Astrocyte (in vitro differentiated cells and primary cell): ENCODE measurements around the gene ABCG4. TPM values are rescaled to one million over a fixed set of nuclear protein-coding genes. Genes with fewer than 3 reads are reported as not detected.

Experiments used
- DNase-seq: peaks from one replicate; pipeline ENCODE4 v3.0.0-alpha.2; 2010; ENCODE audit warnings: low read depth
- FAIRE-seq: peaks from 2 replicates; lab custom pipeline; 2011; peaks lifted over from hg19 to GRCh38; lab: Jason Lieb, UNC
- H2AFZ ChIP-seq: 2 replicates; pipeline ENCODE4 v1.6.0; 2012; ENCODE audit warnings: low read depth, low read length, inconsistent platforms
- H3K27ac ChIP-seq: 2 replicates; pipeline ENCODE4 v1.5.1; 2011; ENCODE audit warnings: low read depth, low read length, inconsistent platforms
- H3K27me3 ChIP-seq: 2 replicates; pipeline ENCODE4 v1.6.0; 2011; ENCODE audit warnings: low read length, inconsistent platforms; ENCODE audit not compliant: insufficient read depth
- H3K36me3 ChIP-seq: 2 replicates; pipeline ENCODE4 v1.5.1; 2011; ENCODE audit warnings: low read length, inconsistent platforms; ENCODE audit not compliant: insufficient read depth
- H3K4me1 ChIP-seq: 2 replicates; pipeline ENCODE4 v1.5.1; 2011; ENCODE audit warnings: low read length, inconsistent platforms; ENCODE audit not compliant: insufficient read depth
- H3K4me2 ChIP-seq: 2 replicates; pipeline ENCODE4 v1.6.0; 2012; ENCODE audit warnings: low read length, inconsistent platforms
- H3K4me3 ChIP-seq: 2 replicates; pipeline ENCODE4 v1.5.1; 2011; ENCODE audit warnings: low read depth, mild to moderate bottlenecking, low read length, inconsistent platforms; ENCODE audit not compliant: insufficient read depth
- H3K79me2 ChIP-seq: 2 replicates; pipeline ENCODE4 v1.6.0; 2012; ENCODE audit warnings: mild to moderate bottlenecking, low read length, inconsistent platforms; ENCODE audit not compliant: insufficient read depth
- H3K9ac ChIP-seq: 2 replicates; pipeline ENCODE4 v1.6.0; 2012; ENCODE audit warnings: mild to moderate bottlenecking, low read length, inconsistent platforms
- H3K9me3 ChIP-seq: 2 replicates; pipeline ENCODE4 v1.5.1; 2012; ENCODE audit warnings: low read depth, mild to moderate bottlenecking, low read length, inconsistent platforms; ENCODE audit not compliant: insufficient read depth
- H4K20me1 ChIP-seq: 2 replicates; pipeline ENCODE4 v1.6.0; 2012; ENCODE audit warnings: low read length, inconsistent platforms; ENCODE audit not compliant: insufficient read depth
- H3K27ac Mint-ChIP-seq: one replicate; pipeline ENCODE4 v1.8.0; 2021; ENCODE audit warnings: mild to moderate bottlenecking, mixed read lengths; ENCODE audit not compliant: unreplicated experiment
- H3K27me3 Mint-ChIP-seq: one replicate; pipeline ENCODE4 v1.8.0; 2021; ENCODE audit warnings: low read depth, mixed read lengths; ENCODE audit not compliant: unreplicated experiment
- H3K36me3 Mint-ChIP-seq: one replicate; pipeline ENCODE4 v1.8.0; 2021; ENCODE audit warnings: low read depth, mixed read lengths; ENCODE audit not compliant: unreplicated experiment
- H3K4me1 Mint-ChIP-seq: one replicate; pipeline ENCODE4 v1.8.0; 2021; ENCODE audit warnings: low read depth, mixed read lengths; ENCODE audit not compliant: unreplicated experiment
- H3K4me3 Mint-ChIP-seq: one replicate; pipeline ENCODE4 v1.8.0; 2021; ENCODE audit warnings: mild to moderate bottlenecking, moderate library complexity, mixed read lengths; ENCODE audit not compliant: unreplicated experiment
- H3K9me3 Mint-ChIP-seq: one replicate; pipeline ENCODE4 v1.8.0; 2021; ENCODE audit warnings: mild to moderate bottlenecking, mixed read lengths; ENCODE audit not compliant: unreplicated experiment
- CTCF ChIP-seq: IDR thresholded peaks from 2 replicates; pipeline ENCODE4 v1.5.1; 2011; ENCODE audit warnings: low read depth, mild to moderate bottlenecking, inconsistent platforms, low read length, moderate library complexity; ENCODE audit not compliant: insufficient read depth
- EZH2 ChIP-seq: IDR thresholded peaks from 2 replicates; pipeline ENCODE4 v1.6.1; 2012; ENCODE audit warnings: mild to moderate bottlenecking, low read length, inconsistent platforms; ENCODE audit not compliant: insufficient read depth
- total RNA-seq: library from RNA; stranded (reverse); gene quantifications from 2 replicates; pipeline ENCODE4 v1.2.1, GENCODE V29; 2021

ABCG4 gene
- total RNA-seq, 1 donor from 2014 or later, result 1.5 TPM

GRCh38 chr11:119144825-119145486 lies 3.9 kb upstream of the ABCG4 start:
- peaks cover 33% of the 10 kb centered on the region for H3K27me3 Mint-ChIP-seq
- Histone ChIP-seq H3K27ac (no peak overlapping the region), H3K4me3 (no peak overlapping the region), H2AFZ (peak overlapping the region; percentile 58), H3K9me3 (no peaks in the 10 kb centered on the region), H3K79me2 (no peaks in the 10 kb centered on the region), H3K4me1 (peaks cover 9% of the 10 kb centered on the region), H3K9ac (no peak overlapping the region), H3K36me3 (no peaks in the 10 kb centered on the region), H3K4me2 (peak overlapping the region; percentile 37), H4K20me1 (no peaks in the 10 kb centered on the region), H3K27me3 (peaks cover 11% of the 10 kb centered on the region)
- no peak overlapping the region for H3K27ac Mint-ChIP-seq
- FAIRE-seq (peak; percentile 13), DNase-seq (peak; percentile 47)
- no peak overlapping the region for H3K4me3 Mint-ChIP-seq
- peaks cover 1% of the 10 kb centered on the region for H3K9me3 Mint-ChIP-seq
- no peaks in the 10 kb centered on the region for H3K4me1 Mint-ChIP-seq
- H3K36me3 Mint-ChIP-seq, result no peaks in the 10 kb centered on the region
- TF ChIP-seq CTCF (peak; percentile 39), EZH2 (no peak)

DNA sequence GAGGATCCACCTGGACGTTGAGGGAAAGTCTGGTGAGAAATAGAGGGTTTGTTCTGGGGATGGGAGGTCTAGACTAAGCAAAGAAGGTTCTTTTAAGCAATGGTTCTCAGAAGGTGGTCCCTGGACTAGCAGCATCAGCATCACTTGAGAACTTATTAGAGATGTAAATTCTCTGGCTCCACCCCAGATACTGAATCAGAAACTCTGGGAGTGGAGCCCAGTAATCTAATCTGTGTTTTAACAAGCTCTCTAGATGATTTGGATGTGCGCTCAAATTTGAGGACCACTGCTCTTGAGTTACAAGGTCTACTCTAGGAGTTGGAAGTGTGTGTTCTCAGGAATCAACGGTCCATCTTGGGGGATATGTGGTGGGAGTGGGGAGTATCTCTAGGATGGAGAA lies 3.3 kb upstream of the ABCG4 start:
- DNase-seq (no peak), FAIRE-seq (no peak)
- Histone ChIP-seq H3K36me3 (no peaks in the 10 kb centered on the region), H3K27ac (no peak overlapping the region), H3K4me3 (no peak overlapping the region), H3K9ac (no peak overlapping the region), H3K27me3 (peaks cover 11% of the 10 kb centered on the region), H2AFZ (no peak overlapping the region), H4K20me1 (no peaks in the 10 kb centered on the region), H3K79me2 (no peaks in the 10 kb centered on the region), H3K9me3 (no peaks in the 10 kb centered on the region), H3K4me1 (peaks cover 9% of the 10 kb centered on the region), H3K4me2 (no peak overlapping the region)
- Mint-ChIP-seq H3K4me3 (no peak overlapping the region), H3K27me3 (peaks cover 38% of the 10 kb centered on the region), H3K4me1 (no peaks in the 10 kb centered on the region), H3K36me3 (no peaks in the 10 kb centered on the region), H3K9me3 (peaks cover 4% of the 10 kb centered on the region), H3K27ac (no peak overlapping the region)
- TF ChIP-seq EZH2, result no peak
- TF ChIP-seq CTCF, result no peak
